Fibroblast of skin of back (primary cell): Measurements from ENCODE around the gene TMEM129.

Experiments
- DNase-seq: peaks from one replicate; pipeline ENCODE4 v3.0.0-alpha.2; 2013

The TMEM129 gene

GRCh38 chr4:1744552-1744951 lies 23.4 kb upstream of the TMEM129 start:
- no peak for DNase-seq

GRCh38 chr4:1743975-1744374 lies 22.9 kb upstream of the TMEM129 start:
- no peak for DNase-seq

DNA sequence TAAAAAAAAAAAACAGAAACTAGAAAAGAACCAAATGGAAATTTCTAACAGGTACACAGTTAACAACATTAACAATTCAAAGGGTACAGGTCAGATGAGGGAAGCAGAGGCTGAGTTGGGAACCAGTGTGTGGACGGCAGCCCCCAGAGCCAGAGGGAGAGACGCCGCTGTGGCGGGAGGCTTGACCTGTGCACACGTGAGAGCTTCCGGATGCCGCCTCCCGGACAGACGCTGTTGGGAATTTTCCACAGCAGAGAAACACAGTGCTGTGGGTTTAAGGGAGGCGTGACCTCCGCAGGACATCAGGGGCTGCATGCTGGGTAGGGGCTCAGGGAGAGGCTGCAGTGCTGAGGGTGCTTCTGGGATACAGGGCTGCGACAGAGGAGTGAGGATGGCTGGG lies 22.4 kb upstream of the TMEM129 start:
- DNase-seq, result no peak

DNA sequence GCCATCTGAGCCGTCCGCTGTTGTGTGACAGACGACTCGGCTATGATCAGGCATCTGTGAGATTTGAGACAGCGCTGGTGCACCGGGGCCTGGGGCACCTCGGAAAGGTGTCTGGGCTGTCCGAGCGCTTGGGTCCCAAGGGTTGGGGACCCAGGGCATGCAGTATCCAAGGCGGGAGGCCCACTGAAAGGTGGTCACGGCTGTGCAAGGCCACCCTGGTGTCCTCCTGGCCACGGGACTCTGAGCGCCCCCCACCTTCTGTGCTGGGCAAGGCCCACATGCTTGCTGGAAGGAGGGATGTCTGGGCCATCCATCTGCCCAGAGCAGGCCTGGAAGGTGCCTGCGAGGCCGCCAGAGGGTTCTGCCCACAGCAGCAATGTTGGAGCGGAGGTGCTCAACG lies 20.1 kb upstream of the TMEM129 start:
- DNase-seq, result no peak

DNA sequence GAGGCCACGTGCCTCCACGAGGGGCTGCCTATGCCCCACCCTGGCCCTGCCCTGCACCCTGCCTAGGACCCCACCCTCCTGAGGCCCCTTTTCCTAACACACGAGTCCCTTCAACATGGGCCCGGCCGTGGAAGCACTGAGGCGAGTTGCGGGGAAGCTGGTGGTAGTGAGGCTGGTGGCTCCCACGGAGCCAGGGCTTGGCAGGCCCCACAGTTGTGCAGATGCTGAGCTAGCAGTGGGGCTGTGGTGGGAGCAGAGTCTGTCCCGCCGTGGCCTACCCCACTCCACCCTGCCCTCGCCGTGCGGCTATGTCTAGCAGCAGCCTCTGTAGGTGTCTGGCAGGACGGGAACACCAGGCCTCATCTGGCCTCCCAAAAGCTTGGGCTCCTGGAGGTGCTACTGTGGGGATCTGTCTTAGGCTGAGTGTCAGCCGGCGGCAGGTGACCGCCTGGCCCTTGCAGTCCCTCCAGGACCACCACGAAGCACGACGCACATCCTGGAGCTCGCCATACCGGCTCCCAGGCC lies 19.0 kb upstream of the TMEM129 start:
- no peak for DNase-seq

GRCh38 chr4:1739358-1739757 lies 18.2 kb upstream of the TMEM129 start:
- no peak for DNase-seq

- no peak for DNase-seq
These were observed 17.3 kb upstream of the TMEM129 start for GRCh38 chr4:1738410-1738809.

GRCh38 chr4:1737666-1738065 lies 16.5 kb upstream of the TMEM129 start:
- no peak for DNase-seq

GRCh38 chr4:1736812-1737211 lies 15.7 kb upstream of the TMEM129 start:
- DNase-seq, result no peak

DNA sequence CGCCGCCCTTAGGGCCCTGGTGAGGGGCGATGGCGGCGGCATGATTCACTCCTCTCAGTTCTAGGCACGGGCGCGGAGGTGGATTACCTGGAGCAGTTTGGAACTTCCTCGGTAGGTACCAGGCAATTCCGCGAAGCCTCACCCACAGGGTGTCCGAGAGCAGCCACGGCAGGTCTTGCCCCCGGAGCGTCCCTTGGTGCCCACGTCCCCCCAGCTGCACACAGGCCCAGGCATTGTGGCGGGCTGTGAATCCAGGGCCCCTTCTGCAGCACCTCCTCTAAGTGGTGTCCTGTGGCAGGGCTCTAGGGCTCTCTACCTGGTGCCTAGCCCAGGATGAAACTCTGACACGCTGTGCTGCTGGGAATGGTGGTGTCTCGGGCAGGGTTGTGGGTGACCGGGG lies 14.1 kb upstream of the TMEM129 start:
- DNase-seq, result no peak

- DNase-seq, result no peak
These were observed 11.8 kb upstream of the TMEM129 start for GRCh38 chr4:1732911-1733310.

DNA sequence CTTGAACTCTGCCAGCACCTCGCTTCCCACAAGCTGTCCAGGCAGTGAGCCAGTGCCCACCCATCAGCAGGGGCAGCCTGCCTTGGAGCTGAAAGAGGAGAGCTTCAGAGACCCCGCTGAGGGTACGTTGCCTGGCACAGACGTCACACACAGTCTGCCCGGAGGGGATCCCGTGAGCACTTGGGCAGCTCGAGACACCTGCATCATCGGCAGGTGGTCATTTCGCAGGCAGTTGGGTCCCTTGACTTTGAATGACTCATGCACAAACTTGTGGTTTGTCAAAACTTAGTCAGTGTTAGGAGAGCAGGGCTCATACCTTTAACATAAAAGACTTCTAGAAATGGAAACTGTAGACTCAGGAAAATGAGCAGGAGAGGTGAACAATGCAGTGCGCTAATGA lies 10.1 kb upstream of the TMEM129 start:
- no peak for DNase-seq

DNA sequence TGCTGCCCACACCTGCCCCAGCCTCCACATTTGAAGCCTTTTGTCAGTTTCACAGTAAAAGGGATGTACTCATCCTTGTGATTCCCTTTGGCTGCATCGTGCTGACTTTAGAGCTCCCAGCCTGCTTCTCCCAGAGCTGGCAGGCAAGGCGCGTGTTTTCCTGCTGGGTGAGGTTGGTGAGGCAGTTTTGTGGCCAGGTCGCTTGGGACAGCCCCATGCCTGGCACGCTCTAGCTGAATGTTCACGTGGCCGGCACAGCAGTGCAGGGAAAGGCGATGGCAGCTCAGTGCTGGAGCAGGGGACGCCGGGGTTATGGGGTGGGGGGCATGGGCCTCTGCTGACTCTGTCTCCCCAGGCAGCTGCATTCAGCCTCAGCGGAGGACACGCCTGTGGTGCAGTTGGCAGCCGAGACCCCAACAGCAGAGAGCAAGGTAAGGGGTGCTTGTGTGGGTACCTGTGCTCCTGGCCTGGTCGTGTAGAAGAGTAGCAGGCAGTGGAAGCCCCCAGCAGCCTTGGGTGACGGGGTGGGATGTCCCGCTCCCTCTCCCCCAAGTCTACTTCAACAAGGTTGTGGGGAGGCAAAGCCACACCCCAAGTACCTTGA lies 9.5 kb upstream of the TMEM129 start:
- no peak for DNase-seq

DNA sequence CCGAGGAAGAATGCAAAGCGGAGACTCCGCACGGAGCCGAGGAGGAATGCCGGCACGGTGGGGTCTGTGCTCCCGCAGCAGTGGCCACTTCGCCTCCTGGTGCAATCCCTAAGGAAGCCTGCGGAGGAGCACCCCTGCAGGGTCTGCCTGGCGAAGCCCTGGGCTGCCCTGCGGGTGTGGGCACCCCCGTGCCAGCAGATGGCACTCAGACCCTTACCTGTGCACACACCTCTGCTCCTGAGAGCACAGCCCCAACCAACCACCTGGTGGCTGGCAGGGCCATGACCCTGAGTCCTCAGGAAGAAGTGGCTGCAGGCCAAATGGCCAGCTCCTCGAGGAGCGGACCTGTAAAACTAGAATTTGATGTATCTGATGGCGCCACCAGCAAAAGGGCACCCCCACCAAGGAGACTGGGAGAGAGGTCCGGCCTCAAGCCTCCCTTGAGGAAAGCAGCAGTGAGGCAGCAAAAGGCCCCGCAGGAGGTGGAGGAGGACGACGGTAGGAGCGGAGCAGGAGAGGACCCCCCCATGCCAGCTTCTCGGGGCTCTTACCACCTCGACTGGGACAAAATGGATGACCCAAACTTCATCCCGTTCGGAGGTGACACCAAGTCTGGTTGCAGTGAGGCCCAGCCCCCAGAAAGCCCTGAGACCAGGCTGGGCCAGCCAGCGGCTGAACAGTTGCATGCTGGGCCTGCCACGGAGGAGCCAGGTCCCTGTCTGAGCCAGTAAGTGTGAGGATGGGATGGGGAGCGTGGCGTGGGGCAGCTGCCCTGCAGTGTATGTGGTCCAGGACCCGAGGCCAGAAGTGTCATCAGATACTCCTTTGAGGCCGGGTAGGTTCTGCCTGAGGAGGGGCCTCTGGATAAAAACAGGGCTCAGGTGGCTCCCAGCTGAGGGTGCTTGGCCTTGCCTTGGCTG lies 7.2 kb upstream of the TMEM129 start:
- no peak for DNase-seq

- DNase-seq, result peak; percentile 77
These were observed 6.3 kb upstream of the TMEM129 start for GRCh38 chr4:1727117-1728031.

DNA sequence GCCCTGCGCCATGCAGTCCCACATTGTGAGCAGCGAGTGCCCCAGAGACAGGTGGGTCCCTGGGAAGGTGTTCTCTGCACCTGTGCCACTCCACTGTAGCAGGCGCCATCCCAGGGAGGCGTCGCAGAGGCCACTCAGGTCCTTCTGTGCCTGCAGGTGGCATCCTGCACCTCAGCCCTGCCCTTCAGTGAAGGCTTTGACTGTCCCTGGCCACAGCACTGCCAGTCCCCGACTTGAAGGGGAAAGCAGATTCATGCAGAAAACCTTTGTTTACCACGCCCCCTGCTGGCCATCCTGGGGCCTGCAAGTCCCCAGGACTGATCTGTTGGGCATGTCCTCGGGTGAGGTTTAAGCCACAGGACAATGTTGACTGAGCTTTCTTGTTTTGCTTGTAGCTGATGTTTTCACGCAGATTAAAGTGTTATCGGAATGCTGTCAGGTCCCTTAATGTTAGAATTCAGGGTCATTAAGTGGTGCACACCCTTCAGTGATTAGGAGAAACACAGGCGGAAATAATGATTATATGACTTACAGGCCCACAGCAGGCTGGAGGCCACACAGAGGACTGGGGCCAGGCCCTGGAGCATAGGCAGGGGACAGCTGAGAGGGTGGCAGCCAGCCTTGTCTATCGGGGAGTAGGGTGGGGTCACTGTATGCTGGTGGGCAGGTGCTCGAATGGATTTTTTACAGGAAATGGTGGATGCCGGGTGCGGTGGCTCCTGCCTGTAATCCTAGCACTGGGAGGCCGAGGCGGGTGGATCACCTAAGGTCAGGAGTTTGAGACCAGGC lies 5.2 kb upstream of the TMEM129 start:
- DNase-seq, result peak; percentile 77

GRCh38 chr4:1725521-1725920 lies 4.4 kb upstream of the TMEM129 start:
- DNase-seq, result no peak

DNA sequence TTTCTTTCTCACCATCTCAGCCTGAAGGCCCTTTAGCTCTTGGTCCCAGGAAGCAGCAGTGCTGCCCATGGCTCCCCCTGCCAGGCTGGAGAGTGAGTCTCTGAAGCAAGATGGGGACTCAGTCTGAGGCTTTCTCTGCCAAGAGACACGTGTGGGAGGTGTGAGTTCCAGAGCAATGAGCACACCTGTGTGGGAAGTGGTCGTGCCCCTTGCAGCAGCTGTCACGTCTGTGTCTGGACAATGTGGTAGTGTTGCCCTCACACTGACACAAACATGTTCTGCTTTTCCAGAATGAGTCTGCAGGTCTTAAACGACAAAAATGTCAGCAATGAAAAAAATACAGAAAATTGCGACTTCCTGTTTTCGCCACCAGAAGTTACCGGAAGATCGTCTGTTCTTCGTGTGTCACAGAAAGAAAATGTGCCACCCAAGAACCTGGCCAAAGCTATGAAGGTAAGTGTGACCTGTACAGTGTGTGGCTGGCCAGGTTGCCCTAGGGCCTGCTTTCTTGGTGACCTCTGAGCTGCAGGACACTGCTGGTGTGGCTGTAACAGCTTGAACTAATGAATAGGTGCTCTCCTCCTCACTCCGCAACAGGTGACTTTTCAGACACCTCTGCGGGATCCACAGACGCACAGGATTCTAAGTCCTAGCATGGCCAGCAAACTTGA lies 2.1 kb upstream of the TMEM129 start:
- DNase-seq, result no peak

- no peak for DNase-seq
These were observed 1.5 kb upstream of the TMEM129 start for GRCh38 chr4:1722551-1723118.

DNA sequence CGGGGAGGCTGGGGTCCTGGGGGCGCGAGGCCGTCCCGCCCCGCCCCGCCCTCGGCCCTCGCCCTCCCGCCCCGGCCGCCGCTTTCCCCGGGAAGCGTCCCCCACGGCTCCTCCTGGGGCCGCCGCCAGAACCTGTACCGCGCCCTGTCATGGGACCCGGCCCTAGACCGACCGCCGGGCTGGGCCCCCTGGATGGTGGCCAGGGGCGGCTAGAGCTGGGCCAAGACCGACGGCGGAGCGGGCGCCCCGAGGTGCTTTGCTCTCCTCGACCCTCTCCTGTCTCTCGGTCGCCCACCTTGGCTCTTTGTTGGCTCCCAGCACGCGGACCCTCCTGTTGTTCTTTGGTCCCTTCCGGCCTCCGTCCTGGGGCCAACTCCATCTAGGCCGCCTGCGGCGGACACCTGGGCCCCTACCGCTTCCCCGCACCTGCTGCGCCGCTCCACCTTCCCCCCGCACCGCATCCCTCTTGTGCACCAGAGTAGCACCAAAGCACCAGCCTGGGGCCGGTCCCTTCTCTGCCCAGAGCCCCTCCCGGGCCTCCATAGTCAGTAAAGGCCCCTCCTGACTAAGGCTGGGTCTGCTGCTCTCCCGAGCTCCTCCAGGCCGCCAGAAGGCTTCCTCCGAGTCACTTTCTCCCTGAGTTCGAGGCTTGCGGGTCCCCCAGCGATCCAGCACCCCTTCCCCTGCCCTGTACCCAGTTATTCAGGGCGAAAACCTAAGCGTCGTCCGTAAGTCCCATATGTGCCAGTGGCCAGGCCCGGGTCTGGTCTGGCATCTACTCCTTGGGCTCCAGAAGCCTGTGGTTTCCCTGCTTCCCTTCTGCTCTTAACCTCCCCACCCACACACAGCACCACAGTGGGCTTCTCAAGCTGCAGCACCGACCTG lies 785 bp upstream of the TMEM129 start:
- no peak for DNase-seq
